GM19025 (cell line): ENCODE results near the gene AOPEP.

ENCODE experiments used
- ATAC-seq: cut with Tn5 transposase; IDR thresholded peaks from one replicate; pipeline ENCODE4 v1.9.1; 2021; ENCODE audit warnings: mild to moderate bottlenecking, low read depth, moderate library complexity; ENCODE audit not compliant: unreplicated experiment

Gene AOPEP

GRCh38 chr9:94975480-94975879 is 249.0 kb downstream of the AOPEP start:
- ATAC-seq = no peak

GRCh38 chr9:94976077-94976476 is 249.6 kb downstream of the AOPEP start:
- no peak for ATAC-seq

- no peak for ATAC-seq
Observed at GRCh38 chr9:94977416-94977815, 250.9 kb downstream of the AOPEP start.

DNA sequence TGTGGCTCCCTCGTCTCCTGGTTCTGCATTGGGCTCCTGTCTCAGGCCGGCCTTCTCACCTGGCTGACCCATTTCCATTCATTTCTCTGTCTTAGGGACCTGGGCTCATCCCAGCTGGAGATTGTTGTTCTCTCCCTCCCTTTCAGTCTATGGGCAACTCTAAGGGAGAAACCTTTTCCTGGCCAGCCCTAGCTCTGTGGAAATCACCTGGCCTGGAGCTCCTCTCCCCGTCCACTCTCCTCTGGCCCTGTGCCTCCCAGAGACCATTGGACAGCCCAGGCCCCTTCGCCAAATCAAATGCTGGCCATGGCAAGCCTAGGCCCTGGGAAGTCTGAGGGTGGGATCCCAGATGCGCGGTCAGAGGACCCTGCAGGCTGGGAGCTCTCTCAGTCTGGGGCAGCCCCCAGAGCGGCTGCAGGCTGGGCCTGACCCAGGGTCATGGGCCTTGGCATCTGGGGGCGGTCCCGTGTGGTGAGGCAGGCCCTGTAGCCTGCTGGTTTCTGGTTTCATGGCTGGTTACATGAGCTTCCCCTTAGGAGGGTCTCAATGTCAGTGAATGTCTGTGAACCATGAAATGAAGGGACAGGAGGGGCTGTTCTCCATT is 253.5 kb downstream of the AOPEP start:
- no peak for ATAC-seq

DNA sequence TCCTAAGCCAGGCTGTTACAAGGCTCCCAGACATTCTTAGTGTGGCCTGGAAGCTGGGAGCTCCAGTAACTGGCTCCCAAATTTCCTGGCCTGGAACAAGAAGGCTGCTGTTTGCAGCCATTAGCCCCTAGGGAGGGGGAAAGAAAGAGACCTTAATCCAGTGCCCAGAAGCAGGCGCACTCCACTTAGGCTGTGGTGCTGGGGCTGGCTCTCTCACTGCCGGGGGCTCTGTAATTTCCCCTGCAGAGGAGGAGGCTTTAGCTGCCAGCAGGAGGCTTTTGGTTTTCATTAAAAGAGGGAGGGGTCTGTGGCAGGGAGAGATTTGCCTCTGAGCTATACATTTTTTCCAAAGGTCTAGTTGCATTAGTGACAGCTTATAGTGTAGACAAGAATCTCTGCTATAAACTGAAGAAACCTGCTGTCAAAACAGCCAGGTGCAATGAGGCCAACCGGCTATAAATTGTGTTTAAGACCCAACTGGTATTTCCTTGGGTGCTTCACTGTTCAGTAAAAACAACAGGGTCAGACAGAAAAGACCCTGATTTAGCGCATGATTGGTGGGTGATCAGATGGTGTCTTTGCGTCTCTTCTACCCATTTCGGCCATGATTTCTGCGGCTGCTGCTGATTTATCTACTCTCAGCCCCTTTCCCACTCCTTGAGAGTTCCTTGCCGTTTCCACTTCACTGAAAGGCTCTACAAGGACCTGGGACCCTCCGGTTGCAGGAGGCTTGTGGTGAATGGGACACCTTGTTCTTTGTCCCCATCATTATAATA is 254.6 kb downstream of the AOPEP start:
- no peak for ATAC-seq

DNA sequence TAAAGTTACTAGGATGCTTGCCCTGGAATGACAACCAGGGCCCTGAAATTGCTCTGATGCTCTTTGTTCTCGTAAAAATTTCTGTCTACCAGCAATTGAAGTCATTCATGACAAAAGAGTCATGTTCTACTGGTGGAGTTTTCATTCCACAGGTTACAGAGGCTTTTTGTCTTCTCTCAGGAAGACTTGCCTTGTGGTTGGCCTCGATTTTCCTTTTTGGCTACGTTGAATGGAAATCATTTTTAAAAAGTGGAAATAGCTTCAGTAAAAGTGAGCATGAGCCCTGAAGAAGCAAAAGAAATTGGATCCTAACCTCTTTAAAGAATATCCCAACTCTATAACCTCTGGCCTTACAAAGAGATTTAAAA is 255.2 kb downstream of the AOPEP start:
- no peak for ATAC-seq

DNA sequence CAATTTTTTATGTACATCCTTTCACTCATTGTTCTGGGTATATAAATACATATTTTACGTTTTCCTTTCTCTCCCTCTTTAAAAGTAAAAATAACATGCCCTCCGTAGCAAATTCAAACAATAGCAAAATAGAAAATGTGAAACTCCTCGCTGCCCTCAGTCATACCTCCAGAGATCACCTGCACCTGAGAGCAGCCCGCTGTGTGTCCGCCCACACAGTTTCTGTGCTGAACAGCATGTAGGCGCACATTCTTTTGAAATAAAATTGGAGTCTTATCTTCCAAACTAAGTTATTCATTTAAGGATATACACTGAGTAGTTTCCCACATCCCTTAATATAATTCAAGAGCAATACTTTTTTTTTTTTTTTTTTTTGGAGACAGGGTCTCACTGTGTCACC is 255.7 kb downstream of the AOPEP start:
- no peak for ATAC-seq

DNA sequence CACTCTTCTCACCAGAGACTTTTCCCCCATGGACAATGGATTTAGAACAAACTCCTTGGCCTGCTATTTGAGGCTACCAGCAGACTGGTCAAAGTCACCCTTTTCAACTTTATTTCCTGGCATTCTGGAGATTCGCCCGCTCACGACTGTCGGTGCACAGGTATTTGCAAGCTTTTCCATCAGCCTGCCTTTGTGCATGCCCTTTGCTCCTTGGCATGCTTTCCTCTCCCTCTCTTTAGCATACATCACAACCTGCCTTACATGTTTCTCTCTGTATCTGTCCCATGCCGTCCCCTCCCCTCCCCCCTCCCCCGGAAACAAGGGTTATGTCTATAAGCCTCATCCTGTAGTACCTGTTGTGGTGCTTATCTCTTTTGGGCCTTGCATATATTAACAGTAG is 257.1 kb downstream of the AOPEP start:
- ATAC-seq = no peak

DNA sequence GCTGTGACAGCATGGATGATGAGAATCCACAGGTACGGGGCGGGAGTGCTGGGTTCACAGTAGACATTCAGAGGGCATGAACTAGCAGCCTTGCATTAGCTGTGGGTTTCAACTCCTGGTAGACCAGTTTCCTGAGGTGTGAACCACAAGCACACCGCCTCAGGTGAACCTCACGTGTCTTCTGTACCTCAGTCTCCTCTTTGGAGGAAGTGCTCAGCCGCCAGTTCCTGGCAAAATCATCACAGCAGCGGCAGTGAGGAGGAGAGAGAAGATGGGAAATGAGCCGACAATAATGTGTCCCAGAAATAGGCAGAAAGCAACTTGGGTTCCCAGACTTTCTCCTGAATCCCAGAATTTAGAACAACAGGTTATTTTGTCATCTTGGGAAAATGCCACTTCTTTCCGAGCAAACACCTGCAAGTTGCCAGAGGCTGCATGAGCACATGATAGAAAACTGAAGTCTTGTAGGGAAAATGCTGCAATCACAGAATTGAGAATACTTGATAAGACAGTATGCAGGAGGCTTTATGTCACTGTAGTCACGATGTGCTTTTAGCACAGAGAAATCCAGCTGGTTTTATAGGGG is 258.5 kb downstream of the AOPEP start:
- ATAC-seq = no peak

GRCh38 chr9:94985649-94986048 is 259.1 kb downstream of the AOPEP start:
- no peak for ATAC-seq

- no peak for ATAC-seq
Observed at GRCh38 chr9:94987731-94988130, 261.2 kb downstream of the AOPEP start.

DNA sequence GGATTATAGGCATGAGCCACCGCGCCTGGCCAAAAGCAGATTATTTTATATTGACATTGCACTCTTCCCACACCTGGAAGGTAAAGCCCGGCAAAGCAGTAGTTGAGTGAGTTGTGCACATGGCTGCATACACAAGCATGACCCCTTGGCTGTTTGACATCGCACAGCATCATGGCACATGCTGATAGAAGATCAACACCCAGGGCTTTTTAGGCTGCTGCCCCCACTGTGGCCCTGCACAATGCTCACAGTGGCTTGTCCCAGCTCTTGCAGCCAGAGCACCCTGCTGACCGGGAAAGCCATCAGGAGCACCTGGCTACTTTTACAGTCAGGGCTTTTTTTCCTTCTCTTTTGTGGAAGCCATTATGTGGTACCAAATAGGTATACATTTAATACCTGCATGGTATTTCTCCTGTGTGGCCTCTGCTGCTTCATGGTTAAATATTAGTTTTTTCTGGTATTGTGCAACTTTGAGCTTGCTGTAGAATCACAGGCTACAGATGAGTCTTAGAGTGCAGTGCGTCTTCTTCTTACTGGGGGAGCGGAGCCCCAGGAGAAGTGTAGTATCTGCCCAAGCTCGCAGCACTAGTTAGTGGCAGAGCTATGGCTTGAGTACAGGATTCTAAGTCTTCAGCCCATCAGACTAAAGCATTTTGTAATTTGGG is 264.5 kb downstream of the AOPEP start:
- ATAC-seq = no peak

GRCh38 chr9:94991961-94992907 is 265.7 kb downstream of the AOPEP start:
- ATAC-seq = no peak

- no peak for ATAC-seq
Observed at GRCh38 chr9:94993160-94993820, 266.8 kb downstream of the AOPEP start.

DNA sequence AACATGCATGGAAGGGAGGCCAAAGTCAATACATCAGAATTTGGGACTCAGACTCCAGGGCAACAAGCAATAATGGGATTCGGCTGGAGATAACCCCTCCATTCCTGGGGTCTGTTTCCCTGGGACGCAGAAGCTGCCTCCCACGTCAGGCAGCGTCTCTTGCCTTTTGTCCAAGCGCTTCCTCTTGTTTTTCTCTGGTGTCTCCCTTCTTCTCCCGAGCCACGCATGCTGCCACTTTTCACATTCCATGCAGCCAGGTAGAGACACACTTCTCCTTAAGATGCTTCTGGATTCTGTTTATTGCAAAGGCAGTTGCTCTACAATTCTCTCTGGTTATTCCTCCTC is 267.3 kb downstream of the AOPEP start:
- ATAC-seq = no peak

GRCh38 chr9:94995048-94995693 is 268.7 kb downstream of the AOPEP start:
- no peak for ATAC-seq

DNA sequence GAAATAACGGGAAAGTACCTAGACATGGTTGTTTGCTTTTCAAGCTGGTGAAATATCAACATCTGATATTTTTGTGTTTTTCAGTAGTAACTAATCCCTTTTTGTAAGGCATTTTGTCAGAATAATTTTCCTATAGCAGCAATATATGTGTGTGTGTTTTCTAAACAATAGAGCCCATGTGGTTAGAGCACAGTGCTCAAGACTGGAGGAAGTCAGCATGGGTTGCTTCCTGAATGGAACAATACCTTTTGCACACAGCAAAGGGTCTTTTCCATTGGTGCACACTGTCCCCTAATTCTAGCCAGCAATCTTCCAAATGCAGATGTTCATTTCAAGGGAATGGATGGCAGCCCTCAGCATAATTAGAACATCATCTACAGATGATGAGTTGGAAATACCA is 270.1 kb downstream of the AOPEP start:
- ATAC-seq = no peak

DNA sequence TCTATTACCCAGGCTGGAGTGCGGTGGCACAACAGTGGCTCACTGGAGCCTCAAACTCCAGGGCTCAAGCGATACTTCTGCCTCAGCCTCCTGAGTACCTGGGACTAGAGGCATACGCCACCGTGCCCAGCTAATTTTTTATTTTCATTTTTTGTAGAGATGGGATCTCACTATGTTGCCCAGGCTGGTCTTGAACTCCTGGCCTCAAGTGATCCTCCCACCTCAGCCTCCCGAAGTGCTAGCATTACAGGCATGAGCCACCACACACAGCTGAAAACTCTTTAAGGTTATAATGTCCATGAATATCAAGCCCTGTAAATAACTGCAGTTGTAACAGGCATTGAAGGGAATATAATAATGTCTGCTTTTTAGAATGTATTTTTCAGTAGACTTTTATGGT is 271.2 kb downstream of the AOPEP start:
- ATAC-seq = no peak

DNA sequence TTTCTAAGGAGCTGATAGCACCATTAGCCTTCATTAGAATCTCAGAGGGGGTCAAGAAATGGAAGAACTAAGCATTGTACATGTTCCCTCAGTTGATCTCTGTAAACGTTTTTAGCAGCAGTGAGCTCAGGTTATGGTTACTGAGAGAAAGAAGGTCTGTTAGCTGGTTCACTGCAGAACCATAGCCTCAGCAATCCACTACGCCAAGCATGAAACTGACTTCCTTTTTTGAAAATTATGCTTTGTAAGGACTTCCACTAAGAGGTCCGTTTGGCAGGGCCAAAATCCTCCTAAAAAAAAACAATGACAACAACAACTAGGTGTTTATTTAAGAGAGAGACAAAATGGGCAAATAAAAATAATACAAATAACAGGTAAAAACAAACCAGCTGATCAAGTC is 273.3 kb downstream of the AOPEP start:
- no peak for ATAC-seq

DNA sequence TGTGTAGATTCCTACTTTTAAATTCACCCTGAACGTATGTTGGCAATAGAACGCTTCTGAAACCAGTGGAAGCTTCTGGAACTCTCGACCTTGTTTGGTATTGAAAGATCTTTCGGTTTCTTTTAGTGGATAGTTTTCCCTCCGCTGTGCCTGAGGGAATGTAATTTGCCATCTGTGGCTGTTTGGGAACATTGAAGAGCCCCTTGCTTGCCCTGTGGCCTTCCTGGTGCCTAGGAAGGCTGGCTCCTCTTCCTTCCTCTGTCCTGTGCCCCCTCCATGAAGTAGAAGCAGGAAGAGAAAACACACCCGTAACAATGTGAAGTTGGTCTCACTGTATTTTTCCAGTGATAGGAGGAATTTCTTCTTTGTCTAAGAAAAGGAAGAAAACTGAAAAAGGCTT is 274.3 kb downstream of the AOPEP start:
- no peak for ATAC-seq
